GM19395 (cell line): ENCODE measurements around the gene ROBO1.

Experiments used
- ATAC-seq: cut with Tn5 transposase; IDR thresholded peaks from one replicate; pipeline ENCODE4 v1.9.1; 2021; ENCODE audit warnings: mild to moderate bottlenecking, moderate library complexity; ENCODE audit not compliant: unreplicated experiment

The ROBO1 gene

GRCh38 chr3:79385211-79385610 lies 382.6 kb downstream of the ROBO1 start:
- ATAC-seq = no peak

GRCh38 chr3:79383402-79384012 lies 384.3 kb downstream of the ROBO1 start:
- ATAC-seq = no peak

GRCh38 chr3:79380581-79380980 lies 387.2 kb downstream of the ROBO1 start:
- no peak for ATAC-seq

- ATAC-seq = no peak
These were observed 389.7 kb downstream of the ROBO1 start for GRCh38 chr3:79378064-79378463.

GRCh38 chr3:79369306-79369705 lies 398.5 kb downstream of the ROBO1 start:
- no peak for ATAC-seq

- ATAC-seq = no peak
These were observed 399.4 kb downstream of the ROBO1 start for GRCh38 chr3:79368403-79368802.

GRCh38 chr3:79367803-79368202 lies 400.0 kb downstream of the ROBO1 start:
- no peak for ATAC-seq

GRCh38 chr3:79367066-79367465 lies 400.7 kb downstream of the ROBO1 start:
- ATAC-seq = no peak

- no peak for ATAC-seq
These were observed 401.4 kb downstream of the ROBO1 start for GRCh38 chr3:79366414-79366813.

GRCh38 chr3:79364784-79365183 lies 403.0 kb downstream of the ROBO1 start:
- no peak for ATAC-seq

GRCh38 chr3:79362571-79363270 lies 405.1 kb downstream of the ROBO1 start:
- no peak for ATAC-seq

GRCh38 chr3:79361748-79362378 lies 405.9 kb downstream of the ROBO1 start:
- ATAC-seq = peak; percentile 77

GRCh38 chr3:79358327-79358726 lies 409.5 kb downstream of the ROBO1 start:
- ATAC-seq = no peak

- no peak for ATAC-seq
These were observed 413.6 kb downstream of the ROBO1 start for GRCh38 chr3:79354179-79354688.

GRCh38 chr3:79351699-79352098 lies 416.1 kb downstream of the ROBO1 start:
- ATAC-seq = no peak

GRCh38 chr3:79344876-79345871 lies 422.6 kb downstream of the ROBO1 start:
- no peak for ATAC-seq

GRCh38 chr3:79341961-79342360 lies 425.8 kb downstream of the ROBO1 start:
- no peak for ATAC-seq

- ATAC-seq = no peak
These were observed 428.0 kb downstream of the ROBO1 start for GRCh38 chr3:79339846-79340245.

- ATAC-seq = no peak
These were observed 430.0 kb downstream of the ROBO1 start for GRCh38 chr3:79337798-79338197.

- ATAC-seq = no peak
These were observed 438.6 kb downstream of the ROBO1 start for GRCh38 chr3:79329154-79329553.

GRCh38 chr3:79326642-79327041 lies 441.2 kb downstream of the ROBO1 start:
- no peak for ATAC-seq
